OCI-LY7 (cell line): ENCODE data around the gene ADRA2A. TPM values are rescaled to one million over a fixed set of nuclear protein-coding genes. Genes with fewer than 3 reads are reported as not detected.

ENCODE experiments used
- BruUV-seq: library from RNA; stranded (reverse); fragments of 400-500 nt; replicated peaks from 2 replicates; lab custom pipeline; 2021; lab: Mats Ljungman, UMichigan
- CTCF ChIA-PET: fragments of 300-600 bp; sonication (Branson Sonifier 250); formaldehyde crosslinking; loops from one replicate; lab custom pipeline; 2022; ENCODE audit warnings: antibody characterized with exemption; ENCODE audit not compliant: unreplicated experiment; lab: Charles Lee
- POLR2A ChIA-PET: fragments of 300-600 bp; sonication (Branson Sonifier 250); formaldehyde crosslinking; loops from one replicate; lab custom pipeline; 2022; ENCODE audit warnings: antibody characterized with exemption; lab: Charles Lee
- DNase-seq: peaks from one replicate; pipeline ENCODE4 v3.0.0-alpha.2; 2015; ENCODE audit warnings: low spot score
- H2AFZ ChIP-seq: fragments of 200-600 bp; sonication (generic), shearing (Covaris generic); 2 replicates; pipeline ENCODE4 v1.6.1; 2014; ENCODE audit warnings: mild to moderate bottlenecking, antibody characterized with exemption, low read length, moderate library complexity
- H3K27ac ChIP-seq: fragments of 200-600 bp; sonication (generic); 2 replicates; pipeline ENCODE4 v1.5.1; 2014; ENCODE audit warnings: mixed run types, low read depth, mild to moderate bottlenecking, moderate library complexity, low read length, inconsistent platforms; ENCODE audit not compliant: poor library complexity, severe bottlenecking
- H3K36me3 ChIP-seq: fragments of 200-600 bp; sonication (generic); 2 replicates; pipeline ENCODE4 v1.6.1; 2014; ENCODE audit warnings: mild to moderate bottlenecking, antibody characterized with exemption, low read length, moderate library complexity, mixed read lengths; ENCODE audit not compliant: insufficient read depth
- H3K4me1 ChIP-seq: fragments of 200-600 bp; sonication (generic); 2 replicates; pipeline ENCODE4 v1.5.1; 2014; ENCODE audit warnings: mild to moderate bottlenecking, low read length; ENCODE audit not compliant: insufficient read depth, poor library complexity, severe bottlenecking
- H3K4me2 ChIP-seq: fragments of 200-600 bp; sonication (generic); 2 replicates; pipeline ENCODE4 v1.6.1; 2014; ENCODE audit warnings: mild to moderate bottlenecking, low read length
- H3K4me3 ChIP-seq: fragments of 200-600 bp; sonication (generic); 2 replicates; pipeline ENCODE4 v1.5.1; 2014; ENCODE audit warnings: mild to moderate bottlenecking, low read depth, low read length; ENCODE audit not compliant: poor library complexity, severe bottlenecking
- H3K79me2 ChIP-seq: fragments of 200-600 bp; sonication (generic); 2 replicates; pipeline ENCODE4 v1.6.1; 2016; ENCODE audit warnings: low read depth, mild to moderate bottlenecking, low read length, moderate library complexity, mixed read lengths; ENCODE audit not compliant: insufficient read depth
- H3K9me2 ChIP-seq: fragments of 200-600 bp; sonication (generic); 2 replicates; pipeline ENCODE4 v1.6.1; 2016; ENCODE audit warnings: mild to moderate bottlenecking, low read length, mixed read lengths; ENCODE audit not compliant: insufficient read depth
- H3K9me3 ChIP-seq: fragments of 200-600 bp; sonication (generic); 2 replicates; pipeline ENCODE4 v1.6.1; 2014; ENCODE audit warnings: mild to moderate bottlenecking, mixed run types, low read length, mixed read lengths
- H4K20me1 ChIP-seq: fragments of 200-600 bp; sonication (generic); 2 replicates; pipeline ENCODE4 v1.6.1; 2014; ENCODE audit warnings: mild to moderate bottlenecking, antibody characterized with exemption, low read length, moderate library complexity, mixed read lengths; ENCODE audit not compliant: insufficient read depth
- EZH2phosphoT487 ChIP-seq: fragments of 200-600 bp; sonication (generic); IDR thresholded peaks from 2 replicates; pipeline ENCODE4 v1.6.1; 2018; ENCODE audit warnings: low read depth, borderline replicate concordance, mild to moderate bottlenecking, mixed run types, antibody characterized with exemption, low read length, moderate library complexity, mixed read lengths
- intact Hi-C: fragments of 100-400 bp; cut with micrococcal nuclease; formaldehyde crosslinking; loops from one replicate; pipeline ENCODE4 v1.10.0; 2022; ENCODE audit not compliant: unreplicated experiment
- total RNA-seq, 2 experiments: library from RNA; depleted of rRNA in 1 of 2; stranded (reverse); fragments of >200 nt in 1 of 2; shearing (Covaris generic) in 1 of 2; gene quantifications; 2 replicates each; pipeline ENCODE4 v1.2.3, GENCODE V29; 2014 to 2022
- TF ChIP-seq, protein P1 (sequence below): fragments of 200-600 bp; sonication (generic); conservative IDR thresholded peaks from 2 replicates; pipeline ENCODE4 v1.5.1; 2014; ENCODE audit warnings: mild to moderate bottlenecking, antibody characterized with exemption, low read length, moderate library complexity, mixed read lengths

Gene ADRA2A
- total RNA-seq, 2 experiments from 2014 or later = 0.06 TPM; not detected in 1

DNA sequence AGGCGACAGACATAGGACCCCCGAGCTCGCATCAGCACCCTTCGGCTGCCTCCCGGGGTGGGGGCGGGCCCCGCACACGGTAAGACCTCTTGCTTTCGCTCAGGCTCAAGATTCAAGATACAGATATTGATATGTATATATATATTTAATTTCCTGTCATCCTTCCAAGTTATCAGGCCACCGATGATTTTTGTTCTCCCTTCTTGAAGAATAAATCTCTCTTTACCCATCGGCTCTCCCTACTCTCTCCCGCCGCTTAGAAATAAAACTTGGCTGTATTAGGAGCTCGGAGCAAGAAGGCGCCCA, 603 bp downstream of the ADRA2A start:
- H3K9me3 ChIP-seq = no peaks in the 10 kb centered on the region
- H2AFZ ChIP-seq = no peak overlapping the region
- ChIA-PET CTCF (no interaction called here), POLR2A (no interaction called here)
- no peak for DNase-seq
- no TSS peak for BruUV-seq
- no peak overlapping the region for H3K4me3 ChIP-seq
- no peaks in the 10 kb centered on the region for H3K9me2 ChIP-seq
- no peak overlapping the region for H3K4me2 ChIP-seq
- H4K20me1 ChIP-seq = no peaks in the 10 kb centered on the region
- intact Hi-C loops = no loop called here
- no peaks in the 10 kb centered on the region for H3K4me1 ChIP-seq
- TF ChIP-seq, protein P1, sequence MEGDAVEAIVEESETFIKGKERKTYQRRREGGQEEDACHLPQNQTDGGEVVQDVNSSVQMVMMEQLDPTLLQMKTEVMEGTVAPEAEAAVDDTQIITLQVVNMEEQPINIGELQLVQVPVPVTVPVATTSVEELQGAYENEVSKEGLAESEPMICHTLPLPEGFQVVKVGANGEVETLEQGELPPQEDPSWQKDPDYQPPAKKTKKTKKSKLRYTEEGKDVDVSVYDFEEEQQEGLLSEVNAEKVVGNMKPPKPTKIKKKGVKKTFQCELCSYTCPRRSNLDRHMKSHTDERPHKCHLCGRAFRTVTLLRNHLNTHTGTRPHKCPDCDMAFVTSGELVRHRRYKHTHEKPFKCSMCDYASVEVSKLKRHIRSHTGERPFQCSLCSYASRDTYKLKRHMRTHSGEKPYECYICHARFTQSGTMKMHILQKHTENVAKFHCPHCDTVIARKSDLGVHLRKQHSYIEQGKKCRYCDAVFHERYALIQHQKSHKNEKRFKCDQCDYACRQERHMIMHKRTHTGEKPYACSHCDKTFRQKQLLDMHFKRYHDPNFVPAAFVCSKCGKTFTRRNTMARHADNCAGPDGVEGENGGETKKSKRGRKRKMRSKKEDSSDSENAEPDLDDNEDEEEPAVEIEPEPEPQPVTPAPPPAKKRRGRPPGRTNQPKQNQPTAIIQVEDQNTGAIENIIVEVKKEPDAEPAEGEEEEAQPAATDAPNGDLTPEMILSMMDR = no peak
- TF ChIP-seq EZH2phosphoT487 = no peak
- no peaks in the 10 kb centered on the region for H3K36me3 ChIP-seq
- no peaks in the 10 kb centered on the region for H3K79me2 ChIP-seq
- H3K27ac ChIP-seq = no peak overlapping the region

DNA sequence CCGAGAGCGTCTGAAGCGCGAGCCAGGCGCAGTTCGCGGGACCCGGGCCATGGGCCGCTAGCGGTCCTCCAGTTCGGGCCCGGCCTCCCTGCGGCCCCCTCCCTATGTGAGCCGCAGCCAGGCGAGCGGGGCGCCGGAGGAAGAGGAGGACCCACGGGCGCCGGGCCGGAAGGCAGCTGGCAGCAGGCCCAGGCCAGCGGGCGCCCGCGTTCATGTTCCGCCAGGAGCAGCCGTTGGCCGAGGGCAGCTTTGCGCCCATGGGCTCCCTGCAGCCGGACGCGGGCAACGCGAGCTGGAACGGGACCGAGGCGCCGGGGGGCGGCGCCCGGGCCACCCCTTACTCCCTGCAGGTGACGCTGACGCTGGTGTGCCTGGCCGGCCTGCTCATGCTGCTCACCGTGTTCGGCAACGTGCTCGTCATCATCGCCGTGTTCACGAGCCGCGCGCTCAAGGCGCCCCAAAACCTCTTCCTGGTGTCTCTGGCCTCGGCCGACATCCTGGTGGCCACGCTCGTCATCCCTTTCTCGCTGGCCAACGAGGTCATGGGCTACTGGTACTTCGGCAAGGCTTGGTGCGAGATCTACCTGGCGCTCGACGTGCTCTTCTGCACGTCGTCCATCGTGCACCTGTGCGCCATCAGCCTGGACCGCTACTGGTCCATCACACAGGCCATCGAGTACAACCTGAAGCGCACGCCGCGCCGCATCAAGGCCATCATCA, 1.1 kb downstream of the ADRA2A start:
- Histone ChIP-seq H2AFZ (no peak overlapping the region), H4K20me1 (no peaks in the 10 kb centered on the region), H3K4me3 (no peak overlapping the region), H3K27ac (no peak overlapping the region), H3K36me3 (no peaks in the 10 kb centered on the region), H3K9me3 (no peaks in the 10 kb centered on the region), H3K4me2 (no peak overlapping the region), H3K79me2 (no peaks in the 10 kb centered on the region), H3K9me2 (no peaks in the 10 kb centered on the region), H3K4me1 (no peaks in the 10 kb centered on the region)
- no peak for TF ChIP-seq EZH2phosphoT487
- TF ChIP-seq, protein P1 = no peak
- ChIA-PET POLR2A (no interaction called here), CTCF (no interaction called here)
- no TSS peak for BruUV-seq
- DNase-seq = no peak
- intact Hi-C loops = no loop called here

DNA sequence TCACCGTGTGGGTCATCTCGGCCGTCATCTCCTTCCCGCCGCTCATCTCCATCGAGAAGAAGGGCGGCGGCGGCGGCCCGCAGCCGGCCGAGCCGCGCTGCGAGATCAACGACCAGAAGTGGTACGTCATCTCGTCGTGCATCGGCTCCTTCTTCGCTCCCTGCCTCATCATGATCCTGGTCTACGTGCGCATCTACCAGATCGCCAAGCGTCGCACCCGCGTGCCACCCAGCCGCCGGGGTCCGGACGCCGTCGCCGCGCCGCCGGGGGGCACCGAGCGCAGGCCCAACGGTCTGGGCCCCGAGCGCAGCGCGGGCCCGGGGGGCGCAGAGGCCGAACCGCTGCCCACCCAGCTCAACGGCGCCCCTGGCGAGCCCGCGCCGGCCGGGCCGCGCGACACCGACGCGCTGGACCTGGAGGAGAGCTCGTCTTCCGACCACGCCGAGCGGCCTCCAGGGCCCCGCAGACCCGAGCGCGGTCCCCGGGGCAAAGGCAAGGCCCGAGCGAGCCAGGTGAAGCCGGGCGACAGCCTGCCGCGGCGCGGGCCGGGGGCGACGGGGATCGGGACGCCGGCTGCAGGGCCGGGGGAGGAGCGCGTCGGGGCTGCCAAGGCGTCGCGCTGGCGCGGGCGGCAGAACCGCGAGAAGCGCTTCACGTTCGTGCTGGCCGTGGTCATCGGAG, 1.8 kb downstream of the ADRA2A start:
- CTCF ChIA-PET = no interaction called here

More for the DNA sequence above, 1.8 kb downstream of the ADRA2A start:
- H3K9me2 ChIP-seq = no peaks in the 10 kb centered on the region
- POLR2A ChIA-PET = interaction anchor here (0.6 kb wide), 1 partner anchor 76 kb away, joined by 3 read pairs; no protein-coding TSS in a partner anchor
- H3K4me1 ChIP-seq = no peaks in the 10 kb centered on the region
- no peak for DNase-seq
- H3K4me2 ChIP-seq = no peak overlapping the region
- no peaks in the 10 kb centered on the region for H3K9me3 ChIP-seq
- H3K79me2 ChIP-seq = no peaks in the 10 kb centered on the region
- H3K4me3 ChIP-seq = no peak overlapping the region
- H2AFZ ChIP-seq = no peak overlapping the region
- TF ChIP-seq, protein P1 = no peak
- no peak for TF ChIP-seq EZH2phosphoT487
- BruUV-seq = no TSS peak
- intact Hi-C loops = no loop called here
- no peak overlapping the region for H3K27ac ChIP-seq
- no peaks in the 10 kb centered on the region for H4K20me1 ChIP-seq
- H3K36me3 ChIP-seq = no peaks in the 10 kb centered on the region
